H9 (cell line): Measurements from ENCODE around the gene BLOC1S6. TPM values are rescaled to one million over a fixed set of nuclear protein-coding genes. Genes with fewer than 3 reads are reported as not detected.

ENCODE experiments used
- DNase-seq: peaks from one replicate; pipeline ENCODE4 v3.0.0-alpha.2; 2017
- H2AFZ ChIP-seq: one replicate; pipeline ENCODE4 v1.6.1; 2013; ENCODE audit warnings: mild to moderate bottlenecking, low read length, control low read depth, moderate library complexity
- H2AK5ac ChIP-seq: 2 replicates; pipeline ENCODE4 v1.6.1; 2013; ENCODE audit warnings: low read length, control low read depth, mixed read lengths; ENCODE audit not compliant: insufficient read length
- H2BK120ac ChIP-seq: one replicate; pipeline ENCODE4 v1.6.1; 2013; ENCODE audit warnings: low read depth, mild to moderate bottlenecking, low read length, control low read depth, inconsistent platforms; ENCODE audit not compliant: poor library complexity, severe bottlenecking
- H2BK12ac ChIP-seq: 2 replicates; pipeline ENCODE4 v1.6.1; 2013; ENCODE audit warnings: low read length, control low read depth, mixed read lengths, low read depth; ENCODE audit not compliant: insufficient read length
- H2BK15ac ChIP-seq: 2 replicates; pipeline ENCODE4 v1.6.1; 2013; ENCODE audit warnings: low read depth, low read length, control low read depth
- H2BK20ac ChIP-seq: one replicate; pipeline ENCODE4 v1.6.1; 2013; ENCODE audit warnings: low read depth, mild to moderate bottlenecking, low read length, control low read depth, inconsistent platforms; ENCODE audit not compliant: poor library complexity, severe bottlenecking
- H2BK5ac ChIP-seq: 2 replicates; pipeline ENCODE4 v1.6.1; 2013; ENCODE audit warnings: low read length, control low read depth, mixed read lengths; ENCODE audit not compliant: insufficient read length
- H3K14ac ChIP-seq: 2 replicates; pipeline ENCODE4 v1.6.1; 2013; ENCODE audit warnings: low read length, control low read depth; ENCODE audit not compliant: insufficient read depth
- H3K18ac ChIP-seq: 2 replicates; pipeline ENCODE4 v1.6.1; 2013; ENCODE audit warnings: low read depth, mild to moderate bottlenecking, mixed read lengths, low read length, control low read depth; ENCODE audit not compliant: insufficient read length
- H3K23ac ChIP-seq: 2 replicates; pipeline ENCODE4 v1.6.1; 2013; ENCODE audit warnings: low read length, control low read depth, mixed read lengths, low read depth; ENCODE audit not compliant: insufficient read length
- H3K23me2 ChIP-seq: 2 replicates; pipeline ENCODE4 v1.6.1; 2013; ENCODE audit warnings: low read depth, mild to moderate bottlenecking, mixed read lengths, low read length, control low read depth; ENCODE audit not compliant: insufficient read length, poor library complexity, severe bottlenecking
- H3K27ac ChIP-seq: 2 replicates; pipeline ENCODE4 v1.5.1; 2013; ENCODE audit warnings: low read length, control low read depth, mixed read lengths, low read depth; ENCODE audit not compliant: insufficient read length
- H3K27me3 ChIP-seq: 2 replicates; pipeline ENCODE4 v1.6.1; 2013; ENCODE audit warnings: low read length, control low read depth, inconsistent platforms; ENCODE audit not compliant: insufficient read depth
- H3K4ac ChIP-seq: 2 replicates; pipeline ENCODE4 v1.6.1; 2013; ENCODE audit warnings: low read depth, mild to moderate bottlenecking, control low read depth, inconsistent platforms, low read length, moderate library complexity
- H3K4me1 ChIP-seq: 2 replicates; pipeline ENCODE4 v1.6.1; 2013; ENCODE audit warnings: low read length, control low read depth, inconsistent platforms; ENCODE audit not compliant: insufficient read depth
- H3K4me2 ChIP-seq: 2 replicates; pipeline ENCODE4 v1.6.1; 2013; ENCODE audit warnings: low read length, control low read depth, mixed read lengths; ENCODE audit not compliant: insufficient read length, insufficient read depth
- H3K56ac ChIP-seq: 2 replicates; pipeline ENCODE4 v1.6.1; 2013; ENCODE audit warnings: low read depth, mild to moderate bottlenecking, mixed read lengths, low read length, control low read depth; ENCODE audit not compliant: insufficient read length
- H3K79me1 ChIP-seq: 2 replicates; pipeline ENCODE4 v1.6.1; 2013; ENCODE audit warnings: low read depth, mild to moderate bottlenecking, moderate library complexity, low read length, control low read depth, inconsistent platforms; ENCODE audit not compliant: insufficient read depth, poor library complexity, severe bottlenecking
- H3K79me2 ChIP-seq: 2 replicates; pipeline ENCODE4 v1.6.1; 2013; ENCODE audit warnings: low read length, control low read depth, inconsistent platforms; ENCODE audit not compliant: insufficient read depth
- H3K9ac ChIP-seq: 2 replicates; pipeline ENCODE4 v1.6.1; 2013; ENCODE audit warnings: low read length, control low read depth, mixed read lengths; ENCODE audit not compliant: insufficient read length; ENCODE audit errors: extremely low read depth
- H3K9me3 ChIP-seq: one replicate; pipeline ENCODE4 v1.6.1; 2013; ENCODE audit warnings: low read depth, low read length, inconsistent platforms; ENCODE audit not compliant: control insufficient read depth
- H3T11ph ChIP-seq: one replicate; pipeline ENCODE4 v1.6.1; 2013; ENCODE audit warnings: mild to moderate bottlenecking, low read length, control low read depth, inconsistent platforms
- H4K20me1 ChIP-seq: one replicate; pipeline ENCODE4 v1.6.1; 2013; ENCODE audit not compliant: control insufficient read depth, insufficient read length, insufficient read depth
- H4K5ac ChIP-seq: 2 replicates; pipeline ENCODE4 v1.6.1; 2013; ENCODE audit warnings: low read depth, mild to moderate bottlenecking, mixed read lengths, low read length, control low read depth; ENCODE audit not compliant: insufficient read length
- H4K8ac ChIP-seq: replicated peaks from 2 replicates; pipeline ENCODE4 v1.6.1; 2013; ENCODE audit warnings: low read length, control low read depth, mixed read lengths, low read depth; ENCODE audit not compliant: insufficient read length
- H4K91ac ChIP-seq: 2 replicates; pipeline ENCODE4 v1.6.1; 2013; ENCODE audit warnings: low read depth, mild to moderate bottlenecking, moderate library complexity, mixed read lengths, low read length, control low read depth; ENCODE audit not compliant: insufficient read length
- H3K27ac Mint-ChIP-seq, 3 experiments: 2 replicates in 2 of 3; 3 replicates in 1 of 3; pipeline ENCODE4 v1.8.0; 2020 to 2021; ENCODE audit warnings: mixed read lengths in 3 of 3, mild to moderate bottlenecking in 1 of 3, moderate library complexity in 1 of 3
- H3K27me3 Mint-ChIP-seq: 2 replicates; pipeline ENCODE4 v1.8.0; 2021; ENCODE audit warnings: low read depth, mild to moderate bottlenecking, moderate library complexity, mixed read lengths
- H3K36me3 Mint-ChIP-seq, 3 experiments: 2 replicates in 2 of 3; 3 replicates in 1 of 3; pipeline ENCODE4 v1.8.0; 2020 to 2021; ENCODE audit warnings: low read depth in 3 of 3, mixed read lengths in 3 of 3; ENCODE audit not compliant: insufficient read depth in 1 of 3
- H3K4me1 Mint-ChIP-seq, 2 experiments: 2 replicates each; pipeline ENCODE4 v1.8.0; 2020; ENCODE audit warnings: mixed read lengths in 2 of 2
- H3K4me3 Mint-ChIP-seq, 2 experiments: 2 replicates in 1 of 2; 3 replicates in 1 of 2; pipeline ENCODE4 v1.8.0; 2020 to 2021; ENCODE audit warnings: mild to moderate bottlenecking in 2 of 2, mixed read lengths in 2 of 2, moderate library complexity in 1 of 2
- H3K9me3 Mint-ChIP-seq, 2 experiments: 2 replicates in 1 of 2; 3 replicates in 1 of 2; pipeline ENCODE4 v1.8.0; 2020; ENCODE audit warnings: mild to moderate bottlenecking in 2 of 2, mixed read lengths in 2 of 2, moderate library complexity in 1 of 2
- WGBS: extraction: QIAGEN DNeasy Blood & Tissue Kit; methylation state at CpG from one replicate; pipeline ENCODE4 v1.1.7; 2013; ENCODE audit warnings: missing lambda C conversion rate, low lambda C conversion rate, mixed read lengths; ENCODE audit not compliant: insufficient read length; ENCODE audit errors: extremely low coverage; 5-methylcytosine and 5-hydroxymethylcytosine counted together
- total RNA-seq: library from RNA; stranded (reverse); gene quantifications from 2 replicates; pipeline ENCODE4 v1.2.1, GENCODE V29; 2021
- TF ChIP-seq, protein P1 (sequence below): fragments of 200-600 bp; sonication (generic); conservative IDR thresholded peaks from 3 replicates; pipeline ENCODE4 v1.8.0; 2021; ENCODE audit warnings: antibody characterized with exemption, mild to moderate bottlenecking

BLOC1S6 gene
- total RNA-seq, 1 experiment from 2014 or later: 36.9 TPM

GRCh38 chr15:45543051-45543450, 44.1 kb upstream of the BLOC1S6 start:
- H3K27me3 Mint-ChIP-seq: peaks cover 21% of the 10 kb centered on the region
- Histone ChIP-seq H4K8ac (no peak overlapping the region), H4K5ac (no peak overlapping the region), H3K27ac (no peak overlapping the region), H3K4me2 (no peak overlapping the region), H3K18ac (no peak overlapping the region), H3K4ac (no peak overlapping the region), H3K27me3 (no peaks in the 10 kb centered on the region), H2BK12ac (no peak overlapping the region), H4K91ac (no peak overlapping the region), H3K23me2 (no peaks in the 10 kb centered on the region), H2AK5ac (no peak overlapping the region), H3K79me1 (no peaks in the 10 kb centered on the region), H3K4me1 (no peaks in the 10 kb centered on the region), H2AFZ (no peak overlapping the region), H3K9ac (no peak overlapping the region), H2BK20ac (no peak overlapping the region), H3K79me2 (no peaks in the 10 kb centered on the region), H2BK15ac (no peak overlapping the region), H3K23ac (no peak overlapping the region), H2BK5ac (no peak overlapping the region), H3T11ph (no peak overlapping the region), H3K56ac (no peak overlapping the region), H2BK120ac (no peak overlapping the region), H3K14ac (no peak overlapping the region), H4K20me1 (no peaks in the 10 kb centered on the region), H3K9me3 (no peaks in the 10 kb centered on the region)
- no peak overlapping the region for H3K4me3 Mint-ChIP-seq
- TF ChIP-seq, protein P1, sequence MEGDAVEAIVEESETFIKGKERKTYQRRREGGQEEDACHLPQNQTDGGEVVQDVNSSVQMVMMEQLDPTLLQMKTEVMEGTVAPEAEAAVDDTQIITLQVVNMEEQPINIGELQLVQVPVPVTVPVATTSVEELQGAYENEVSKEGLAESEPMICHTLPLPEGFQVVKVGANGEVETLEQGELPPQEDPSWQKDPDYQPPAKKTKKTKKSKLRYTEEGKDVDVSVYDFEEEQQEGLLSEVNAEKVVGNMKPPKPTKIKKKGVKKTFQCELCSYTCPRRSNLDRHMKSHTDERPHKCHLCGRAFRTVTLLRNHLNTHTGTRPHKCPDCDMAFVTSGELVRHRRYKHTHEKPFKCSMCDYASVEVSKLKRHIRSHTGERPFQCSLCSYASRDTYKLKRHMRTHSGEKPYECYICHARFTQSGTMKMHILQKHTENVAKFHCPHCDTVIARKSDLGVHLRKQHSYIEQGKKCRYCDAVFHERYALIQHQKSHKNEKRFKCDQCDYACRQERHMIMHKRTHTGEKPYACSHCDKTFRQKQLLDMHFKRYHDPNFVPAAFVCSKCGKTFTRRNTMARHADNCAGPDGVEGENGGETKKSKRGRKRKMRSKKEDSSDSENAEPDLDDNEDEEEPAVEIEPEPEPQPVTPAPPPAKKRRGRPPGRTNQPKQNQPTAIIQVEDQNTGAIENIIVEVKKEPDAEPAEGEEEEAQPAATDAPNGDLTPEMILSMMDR: no peak
- no peak for DNase-seq
- WGBS: no CpG with 5 or more reads among the region's 3 CpGs
- no peaks in the 10 kb centered on the region for H3K9me3 Mint-ChIP-seq
- H3K4me1 Mint-ChIP-seq: peaks cover 7 to 10% of the 10 kb centered on the region in 2 experiments
- no peaks in the 10 kb centered on the region for H3K36me3 Mint-ChIP-seq
- H3K27ac Mint-ChIP-seq: no peak overlapping the region
